NCI-H146 treated with DMSO at 0.1 percent for 48 hours (cell line): ENCODE measurements around the gene MUSK.
"Not testable (repeated sequence)": the region's sequence is repeated elsewhere in the genome, so short reads cannot be mapped to it uniquely, and the experiment has no call there.

Source experiments
- DNase-seq: peaks from one replicate; lab custom pipeline; 2025; ENCODE audit not compliant: unreplicated experiment; lab: John Stamatoyannopoulos, UW

MUSK gene

DNA sequence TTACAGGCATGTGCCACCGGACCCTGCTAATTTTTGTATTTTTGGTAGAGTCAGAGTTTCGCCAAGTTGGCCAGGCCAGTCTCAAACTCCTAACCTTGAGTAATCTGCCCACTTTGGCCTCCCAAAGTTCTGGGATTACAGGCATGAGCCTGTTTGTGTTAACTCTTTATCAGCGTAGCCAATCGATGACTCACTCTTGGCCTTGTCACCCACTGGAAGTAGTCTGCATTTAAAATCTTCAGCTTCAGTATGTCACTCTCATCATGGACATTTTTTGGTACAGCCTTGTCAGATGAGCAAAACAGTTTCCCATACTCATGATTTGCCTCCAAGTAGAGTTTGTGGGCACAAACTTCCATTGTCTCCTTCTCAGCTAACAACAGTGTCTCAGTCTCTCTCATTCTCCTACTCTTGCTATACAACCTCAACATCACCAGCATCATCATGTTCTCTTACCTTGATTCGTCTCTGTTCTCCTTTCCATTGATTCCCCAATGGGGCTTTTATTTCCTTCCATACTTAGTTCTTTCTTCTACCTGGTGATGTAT is 22.5 kb downstream of the MUSK start:
- no peak for DNase-seq

DNA sequence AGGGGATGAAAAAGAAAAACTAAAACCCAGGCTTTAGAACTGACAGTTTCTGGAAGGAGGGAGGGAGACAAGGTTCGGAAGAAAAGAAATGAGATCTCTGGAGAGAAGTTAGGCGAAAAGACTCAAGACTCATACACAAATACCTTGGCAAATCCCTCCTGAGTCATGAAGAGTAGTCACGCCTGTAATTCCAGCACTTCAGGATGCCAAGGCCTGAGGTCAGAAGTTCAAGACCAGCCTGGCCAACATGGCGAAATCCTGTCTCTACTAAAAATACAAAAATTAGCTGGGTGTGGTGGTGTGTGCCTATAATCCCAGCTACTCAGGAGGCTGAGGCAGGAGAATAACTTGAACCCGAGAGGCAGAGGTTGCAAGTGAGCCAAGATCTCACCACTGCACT is 27.3 kb downstream of the MUSK start:
- not testable (repeated sequence) for DNase-seq

DNA sequence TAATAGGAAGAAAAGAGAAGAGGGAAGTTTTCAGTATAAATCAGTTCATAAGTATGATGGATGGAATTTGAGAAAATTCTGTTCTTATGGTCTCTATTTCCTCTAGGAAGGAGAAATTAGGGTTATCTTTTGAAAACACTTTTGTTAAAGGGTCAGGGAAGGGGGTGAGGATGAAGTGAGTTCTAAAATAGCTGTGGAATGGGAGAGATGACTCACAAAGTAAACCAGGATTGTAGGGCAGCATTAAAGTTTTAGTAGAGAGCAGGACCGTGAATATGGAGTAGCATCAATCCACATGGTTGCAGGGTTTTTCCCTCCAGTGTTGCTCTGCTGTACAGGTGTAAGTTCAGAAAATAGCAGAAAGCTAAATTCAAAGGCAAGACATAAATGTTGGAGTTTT is 32.4 kb downstream of the MUSK start:
- no peak for DNase-seq

DNA sequence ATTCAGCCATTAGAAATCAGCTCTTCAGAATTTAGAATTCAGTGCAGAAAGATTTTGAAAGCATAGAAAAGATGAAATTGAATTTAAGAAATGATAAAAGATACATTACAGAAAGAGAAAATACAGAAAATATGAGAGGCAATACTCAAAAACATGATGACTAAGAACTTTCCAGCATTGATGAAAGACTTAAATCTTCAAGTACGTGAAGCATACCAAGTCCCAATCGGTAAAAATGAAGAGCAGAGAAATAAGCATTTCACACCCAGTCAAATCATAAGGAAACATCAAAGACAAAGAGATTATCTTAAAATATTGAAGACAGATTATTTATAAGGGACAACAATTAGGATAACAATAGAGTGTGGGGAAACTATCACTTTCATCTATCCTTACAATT is 35.1 kb downstream of the MUSK start:
- no peak for DNase-seq

DNA sequence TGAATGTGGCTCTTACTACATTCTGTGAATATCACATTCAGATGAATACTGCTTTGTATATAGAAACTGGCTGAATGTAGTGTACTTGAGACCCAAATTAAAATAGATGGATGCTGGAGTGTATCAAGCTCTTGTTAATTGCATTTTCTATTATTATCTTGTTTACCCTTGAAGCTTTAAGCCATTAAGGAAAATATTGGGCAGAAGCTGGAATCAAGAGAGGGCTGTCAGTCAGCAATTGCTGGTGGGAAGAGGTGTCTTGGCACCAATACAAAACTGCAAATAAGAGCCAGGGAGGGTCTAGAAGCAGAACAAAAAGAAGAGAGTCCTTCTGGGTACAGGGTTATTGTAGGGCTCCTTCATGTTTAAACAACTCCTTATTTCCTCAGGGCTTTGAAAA is 38.8 kb downstream of the MUSK start:
- no peak for DNase-seq

DNA sequence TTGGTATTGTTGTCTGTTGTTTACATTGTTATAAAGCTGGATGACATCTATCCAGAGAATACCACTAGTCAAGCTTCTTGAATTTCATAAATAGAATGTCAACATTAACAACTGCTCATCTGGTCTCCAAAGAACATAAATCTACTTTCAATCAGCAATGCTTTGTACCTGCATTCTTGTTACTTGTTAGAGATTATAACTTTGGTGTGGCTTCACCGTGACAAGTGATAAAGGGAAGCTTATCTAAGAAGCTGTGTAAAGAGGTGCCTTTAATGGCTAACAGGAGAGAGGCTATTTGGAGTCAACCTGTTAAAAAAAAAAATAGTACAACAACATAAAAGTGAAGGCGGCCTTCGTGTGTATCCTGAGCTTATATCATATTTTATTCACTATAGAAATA is 41.8 kb downstream of the MUSK start:
- no peak for DNase-seq

DNA sequence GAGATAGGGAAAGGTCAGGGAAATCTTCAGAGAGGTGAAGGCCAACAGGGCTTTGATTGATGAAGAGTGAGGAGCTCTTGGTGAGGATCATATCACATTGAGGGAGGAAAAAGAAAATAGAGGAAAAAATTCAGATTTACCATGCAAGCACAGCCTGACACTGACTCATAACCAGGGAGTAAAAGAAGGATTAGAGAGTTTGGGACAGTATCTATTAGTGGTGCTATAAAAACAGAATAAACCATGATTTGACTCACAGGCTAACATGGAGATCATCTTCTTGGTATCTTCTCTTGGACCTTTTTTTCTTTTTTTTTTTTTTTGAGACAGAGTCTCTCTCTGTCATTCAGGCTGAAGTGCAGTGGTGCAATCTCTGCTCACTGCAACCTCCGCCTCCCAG is 44.4 kb downstream of the MUSK start:
- no peak for DNase-seq

DNA sequence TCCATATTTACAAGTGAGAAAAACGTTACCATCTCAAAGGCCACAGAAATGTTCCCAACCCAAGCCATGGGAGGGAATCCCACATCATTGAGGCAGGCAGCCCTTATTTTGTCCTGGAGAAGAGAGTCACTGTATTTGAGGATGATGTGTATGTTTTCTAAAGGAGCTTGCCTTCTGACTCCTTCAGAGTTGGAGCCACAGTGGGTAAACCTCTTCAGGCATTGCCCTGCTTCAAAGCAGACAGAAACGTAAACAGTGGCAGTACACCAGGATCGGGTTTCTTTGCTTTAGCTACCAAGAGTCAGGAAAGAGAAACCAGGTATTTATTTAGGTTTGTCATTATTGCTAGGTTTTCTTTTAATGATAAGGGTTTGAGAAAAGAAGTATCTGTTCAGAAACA is 45.7 kb downstream of the MUSK start:
- no peak for DNase-seq

DNA sequence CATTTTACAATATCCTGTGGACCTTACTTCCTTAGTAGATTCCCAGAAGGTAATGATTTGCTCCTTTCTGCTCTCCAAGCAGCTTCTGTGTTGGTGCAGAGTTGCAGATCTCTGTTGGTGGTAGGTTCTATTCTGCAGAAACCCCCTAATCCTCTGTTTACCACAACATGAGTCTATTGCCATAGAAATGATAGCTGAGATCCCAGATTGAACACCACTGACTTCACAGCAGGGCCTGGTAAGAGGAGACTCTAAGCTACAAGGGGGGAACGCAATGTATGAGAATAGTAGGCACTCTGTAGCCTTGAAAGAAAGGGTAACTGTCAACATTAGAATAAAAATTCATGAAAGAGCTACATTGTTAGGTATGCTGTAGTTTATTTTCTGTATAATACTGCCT is 59.5 kb downstream of the MUSK start:
- no peak for DNase-seq

DNA sequence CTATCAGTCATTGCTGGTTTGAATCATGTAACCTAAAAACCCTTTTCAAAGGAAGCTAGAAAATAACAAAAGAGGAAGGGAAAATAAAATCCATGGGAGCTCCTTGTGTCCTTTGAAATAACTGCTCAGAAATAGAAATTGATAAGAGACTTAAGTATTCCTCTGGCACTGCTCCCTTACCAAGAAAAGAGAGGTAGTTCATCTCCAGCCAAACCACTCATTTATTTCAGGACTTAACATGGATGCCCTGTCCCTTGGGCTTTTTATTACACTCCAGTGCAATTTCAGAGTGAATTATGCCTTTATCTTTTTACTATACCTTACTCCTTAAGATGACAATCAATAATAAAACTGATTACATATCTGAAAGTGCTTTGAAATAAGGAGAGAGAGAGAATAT is 61.0 kb downstream of the MUSK start:
- DNase-seq, result no peak

DNA sequence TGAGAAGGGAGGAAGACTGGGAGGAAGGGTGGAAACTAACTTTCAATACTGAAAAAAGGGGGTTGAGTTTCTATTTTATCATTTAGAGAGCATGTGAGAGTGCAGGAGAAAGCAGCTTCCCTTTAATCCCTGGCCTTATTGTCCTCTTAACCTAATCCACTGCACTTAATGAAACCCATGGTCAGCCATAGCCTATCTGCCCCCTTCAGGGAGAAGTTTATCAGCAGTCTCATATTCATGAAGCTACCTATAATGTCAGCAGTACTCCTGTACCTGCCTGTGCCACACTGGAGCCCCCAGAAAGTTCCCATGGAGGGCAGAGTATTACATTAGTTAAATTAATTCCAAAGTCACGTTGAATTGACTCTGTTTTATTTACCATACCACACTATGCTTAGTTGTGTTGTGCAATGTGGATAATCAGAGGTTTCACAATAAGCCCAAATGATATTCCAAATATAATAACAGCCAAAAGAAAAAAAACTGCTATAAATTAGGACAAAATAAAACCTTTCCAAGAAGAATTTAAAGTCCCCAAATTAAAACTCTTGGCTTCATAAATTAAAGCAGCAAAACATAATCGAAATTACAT is 62.9 kb downstream of the MUSK start:
- no peak for DNase-seq

DNA sequence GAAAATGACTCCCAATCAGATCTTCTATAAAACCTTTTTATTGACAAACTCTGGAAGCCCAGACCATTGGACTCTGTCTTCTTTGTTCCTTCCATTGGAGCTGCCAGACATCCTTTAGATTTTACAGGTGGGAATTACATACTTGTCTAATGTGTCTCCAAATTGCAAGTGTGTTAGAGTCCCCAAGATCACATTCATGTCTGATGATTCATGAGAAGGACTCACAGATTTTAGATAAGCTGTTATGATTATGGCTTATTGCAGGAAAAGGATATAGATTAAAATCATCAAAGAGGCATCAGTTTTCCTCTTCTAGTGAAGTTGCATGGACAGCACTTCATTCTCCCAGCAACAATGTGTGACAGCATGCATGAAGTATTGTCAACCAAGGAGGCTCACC is 70.4 kb downstream of the MUSK start:
- no peak for DNase-seq

DNA sequence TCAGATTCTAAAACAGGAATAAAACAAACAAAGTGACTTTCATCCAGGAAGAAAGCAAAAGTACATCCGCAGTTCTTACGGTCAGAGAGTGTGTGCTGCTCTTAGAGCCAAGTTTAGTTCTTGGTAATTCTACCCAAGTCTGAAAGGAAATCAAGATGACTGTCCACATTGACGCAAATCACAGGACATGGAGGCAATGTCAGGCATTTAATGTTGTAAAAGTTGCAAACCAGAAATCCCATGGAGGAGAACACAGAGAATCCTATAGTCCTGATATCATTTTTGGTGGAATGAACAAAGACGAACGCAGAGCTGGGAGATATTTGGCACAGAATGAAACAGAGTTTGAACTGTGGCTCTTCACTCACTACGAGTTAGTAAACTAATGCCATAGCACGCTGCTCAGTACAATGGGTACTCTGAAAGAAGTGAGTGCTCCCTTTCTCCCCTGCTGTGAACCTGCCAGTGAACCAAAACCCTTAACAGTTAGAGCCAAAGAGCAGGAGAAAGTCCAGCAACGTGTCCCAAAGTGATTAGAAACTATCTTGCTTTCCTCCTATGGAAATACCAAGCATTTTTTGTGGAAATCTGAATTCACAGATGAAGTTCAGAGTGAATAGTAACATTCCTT is 74.3 kb downstream of the MUSK start:
- no peak for DNase-seq

DNA sequence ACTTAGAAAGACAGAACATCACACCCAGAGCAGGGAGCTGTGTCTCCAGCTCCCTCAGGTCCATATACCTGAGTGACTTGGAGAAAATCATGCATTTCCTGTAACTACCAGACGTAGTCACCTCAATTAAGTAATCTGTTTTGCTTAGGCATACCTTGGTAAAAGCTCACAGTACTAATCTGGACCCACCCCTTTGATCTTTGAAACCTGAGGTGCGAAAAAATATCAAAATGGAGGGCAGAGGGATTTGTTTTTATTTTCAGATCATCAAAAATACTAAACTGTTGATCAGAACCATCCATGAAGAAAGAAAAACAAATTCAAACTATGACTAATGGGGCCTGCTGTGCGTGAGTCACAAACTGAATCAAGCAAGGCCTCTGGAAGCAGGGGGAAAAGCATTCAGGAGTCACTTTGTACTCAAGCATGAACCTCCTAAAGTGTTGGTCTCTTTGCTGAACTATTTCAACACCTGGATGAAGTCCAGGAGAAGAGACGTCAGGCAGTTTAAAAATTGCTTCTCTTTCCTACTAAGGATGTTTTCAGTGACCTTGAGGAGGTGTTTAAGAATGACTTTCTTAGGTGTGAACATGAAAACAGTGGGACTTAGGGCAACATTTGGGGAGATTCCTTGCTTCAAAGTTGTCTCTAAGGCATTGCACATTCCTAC is 76.3 kb downstream of the MUSK start:
- no peak for DNase-seq

DNA sequence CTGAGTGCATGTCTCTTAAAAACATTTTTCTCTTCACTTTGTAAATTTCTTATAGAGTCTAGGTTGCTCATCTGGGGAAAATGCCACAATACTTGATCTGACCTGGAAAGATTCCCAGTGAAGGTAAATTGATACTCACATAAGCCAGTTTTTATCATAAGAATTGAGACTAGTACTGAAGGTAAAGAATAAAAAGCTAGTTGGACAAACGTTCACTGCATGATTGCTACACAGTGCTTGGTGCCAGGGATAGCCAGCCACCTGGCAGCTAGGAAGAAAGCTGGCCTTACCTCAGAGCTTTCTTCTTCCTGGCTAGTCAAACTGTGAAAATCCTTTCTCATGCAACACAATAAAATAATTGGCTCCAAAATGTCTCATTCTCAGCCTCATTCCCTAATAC is 77.1 kb downstream of the MUSK start:
- no peak for DNase-seq

DNA sequence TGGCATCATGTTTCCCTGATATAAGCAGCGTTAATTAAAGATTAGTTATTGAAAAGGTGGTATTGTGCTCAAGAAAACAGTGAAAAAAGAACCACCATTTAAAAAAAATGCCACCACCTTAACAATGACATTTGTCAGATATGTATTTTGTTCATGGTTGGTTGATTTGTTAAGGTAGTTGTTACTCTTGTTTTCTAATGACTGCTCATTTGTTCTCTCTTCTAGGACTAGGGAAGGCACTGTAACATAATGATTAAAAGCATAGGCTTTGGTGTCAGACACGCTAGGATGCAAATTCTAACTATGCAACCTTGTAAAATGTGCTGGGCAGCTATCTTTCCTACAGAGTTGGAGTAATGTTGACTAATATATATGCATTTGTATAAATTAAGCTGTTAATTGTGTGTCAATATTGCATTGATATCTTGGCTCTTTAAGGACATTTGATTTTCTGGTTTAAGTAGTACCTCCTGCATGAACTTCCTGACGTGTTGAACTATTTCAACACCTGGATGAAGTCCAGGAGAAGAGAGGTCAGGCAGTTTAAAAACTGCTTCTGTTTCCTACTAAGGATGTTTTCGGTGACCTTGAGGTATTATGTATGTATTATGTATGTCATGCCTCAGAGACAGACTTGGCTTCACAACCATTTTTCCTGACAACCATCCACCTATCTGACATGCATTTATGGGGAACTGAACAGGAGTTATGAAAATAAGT is 77.8 kb downstream of the MUSK start:
- no peak for DNase-seq

DNA sequence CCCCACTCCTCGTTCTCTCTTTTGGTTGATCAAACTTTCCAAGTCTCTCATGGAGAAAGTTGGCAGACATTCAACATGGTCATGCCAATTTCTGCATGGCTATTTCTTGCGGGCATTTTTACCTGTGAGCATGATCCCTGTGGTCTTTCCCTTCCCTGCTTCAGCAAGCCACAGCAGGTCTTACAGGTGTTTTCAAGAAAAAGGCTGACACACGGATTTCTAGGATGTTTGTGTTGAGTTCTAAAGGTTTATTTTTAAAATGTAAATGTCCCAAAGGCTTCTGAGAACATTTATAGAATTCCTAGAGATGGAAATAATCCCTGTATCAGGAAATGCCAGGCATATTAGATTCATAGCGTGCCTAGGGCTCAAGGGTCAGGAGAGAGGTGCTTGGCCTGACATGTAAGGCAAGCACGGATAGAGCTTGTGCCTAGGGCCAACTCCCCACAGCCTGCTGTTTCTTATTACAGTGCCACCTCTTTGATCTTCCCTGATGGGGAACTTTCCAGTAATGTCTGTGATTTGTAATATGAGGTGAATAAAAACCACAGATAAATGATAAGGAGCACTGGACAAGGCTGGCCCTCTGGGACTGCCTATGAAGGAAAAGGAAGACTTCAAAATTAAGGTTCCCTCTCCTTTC is 79.8 kb downstream of the MUSK start:
- no peak for DNase-seq

DNA sequence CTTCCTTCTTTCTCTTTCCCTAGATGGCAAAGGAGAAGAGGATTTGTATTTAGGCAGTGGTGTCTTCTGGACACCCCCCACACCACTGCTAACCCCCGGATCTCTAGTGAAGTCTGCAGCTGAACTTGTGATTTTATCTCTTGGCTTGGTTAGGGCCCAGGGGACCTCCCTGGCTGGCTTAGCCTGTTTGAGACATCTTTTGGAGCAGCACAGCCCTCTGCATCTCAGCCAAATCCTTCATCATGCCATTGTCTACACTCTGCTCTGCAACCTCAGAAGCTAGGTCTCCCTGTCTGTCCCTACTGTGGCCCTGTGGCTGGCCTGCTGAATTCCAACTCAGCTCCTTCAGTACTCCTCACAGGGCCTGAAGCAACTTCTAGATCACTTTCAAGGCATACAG is 81.7 kb downstream of the MUSK start:
- no peak for DNase-seq

DNA sequence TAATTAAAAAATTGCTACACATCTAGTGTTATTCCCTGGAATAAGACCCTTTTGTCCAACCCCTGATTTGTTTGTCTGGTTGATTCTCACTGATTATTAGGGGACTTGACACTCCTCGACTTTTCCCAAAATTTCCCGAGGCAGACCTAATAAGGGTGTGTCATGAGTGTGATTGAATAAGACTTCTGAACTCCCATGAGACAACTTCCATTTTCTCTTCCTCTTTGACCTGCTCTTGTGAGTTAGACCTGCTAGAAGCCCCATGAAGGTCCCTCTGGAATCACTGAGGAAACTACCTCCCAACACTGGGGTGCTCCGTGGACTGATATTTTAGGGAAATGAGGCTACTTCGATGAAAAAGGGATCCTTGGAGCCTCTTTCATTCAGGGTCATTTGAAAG is 83.4 kb downstream of the MUSK start:
- no peak for DNase-seq

DNA sequence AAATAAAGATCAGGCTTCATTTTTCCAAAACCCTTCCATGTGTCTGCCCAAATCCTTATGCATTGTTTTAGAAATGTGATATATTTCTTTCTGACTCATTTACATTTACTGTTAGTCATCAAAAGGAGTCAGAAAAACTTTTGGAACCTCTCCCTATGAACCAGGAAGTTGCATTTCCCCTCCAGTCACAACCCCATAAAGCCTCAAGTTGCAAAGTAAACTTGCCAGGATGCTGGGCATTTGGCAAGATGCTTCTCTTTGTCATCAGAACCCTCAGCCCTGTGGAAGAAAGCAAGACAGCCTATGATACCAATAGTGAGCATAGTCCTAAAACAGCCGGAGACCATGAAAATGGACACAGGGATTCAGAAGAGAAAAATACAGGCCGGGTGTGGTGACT is 84.2 kb downstream of the MUSK start:
- no peak for DNase-seq

DNA sequence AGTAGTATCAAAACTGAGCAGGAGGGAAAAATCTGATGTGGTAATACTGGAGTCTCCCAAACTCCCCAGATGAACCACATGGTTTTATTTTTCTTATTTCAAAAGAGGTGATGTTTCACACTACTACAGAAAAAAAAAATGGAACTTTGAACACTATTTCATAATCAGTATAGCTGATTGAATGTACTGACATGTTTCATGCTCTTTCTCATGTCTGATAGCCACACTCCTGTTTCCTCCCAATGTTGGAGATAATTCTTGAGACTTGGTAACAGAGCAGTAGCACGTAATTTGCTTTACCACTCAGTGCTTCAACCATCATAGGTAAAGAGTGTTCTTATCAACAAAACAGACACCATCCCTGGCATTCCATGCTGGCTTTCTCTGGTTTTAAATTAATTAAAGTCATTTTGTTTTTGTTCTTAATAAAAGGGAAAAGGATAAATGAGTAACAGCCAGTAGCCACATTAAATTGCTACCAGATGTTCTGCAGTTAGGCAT is 85.2 kb downstream of the MUSK start:
- DNase-seq, result no peak
